GM12878 (cell line): ENCODE data around the gene CHIC2.

Experiments used
- CREB1 ChIP-seq: IDR thresholded peaks from 2 replicates; pipeline ENCODE4 v1.6.1; 2012; ENCODE audit warnings: low read depth, mild to moderate bottlenecking, inconsistent platforms
- CTCF ChIP-seq, 3 experiments: IDR thresholded peaks in 2 of 3; conservative IDR thresholded peaks in 1 of 3; 2 replicates each; pipeline ENCODE4 v1.5.1; 2011; ENCODE audit warnings: low read depth in 3 of 3, low read length in 3 of 3, mild to moderate bottlenecking in 3 of 3, control low read depth in 2 of 3, moderate library complexity in 2 of 3, inconsistent platforms in 1 of 3, mixed read lengths in 1 of 3; ENCODE audit not compliant: control insufficient read depth in 2 of 3, insufficient read depth in 1 of 3; ENCODE audit errors: extremely low read depth in 1 of 3
- IKZF2 ChIP-seq, 2 experiments: fragments of 450-650 bp; IDR thresholded peaks; 2 replicates each; pipeline ENCODE4 v1.6.1; 2017; ENCODE audit warnings: mild to moderate bottlenecking in 2 of 2, moderate library complexity in 2 of 2
- SMC3 ChIP-seq: IDR thresholded peaks from 2 replicates; pipeline ENCODE4 v1.6.1; 2011; ENCODE audit warnings: low read length, improper control_type of control experiment, borderline replicate concordance
- YY1 ChIP-seq: IDR thresholded peaks from 2 replicates; pipeline ENCODE4 v1.6.1; 2011; ENCODE audit warnings: low read depth, mild to moderate bottlenecking, low read length

- TF ChIP-seq YY1 (no peak), CREB1 (no peak), SMC3 (no peak), CTCF (IDR thresholded peaks at IDR 0.05 in 2 of 3, conservative IDR thresholded peaks at IDR 0.05 in 1 of 3; ENCODE audit: control insufficient read depth in 2 of 3, extremely low read depth in 1 of 3, insufficient read depth in 1 of 3, low read depth in 3 of 3, low read length in 3 of 3) (no peak), IKZF2 (IDR thresholded peaks at IDR 0.05) (no peak)
These were observed 29.2 kb upstream of the CHIC2 start for GRCh38 chr4:54093324-54094240.
